Adrenal gland (tissue), 5 donors: ENCODE measurements around the gene ST8SIA6.

Experiments
- POLR2A ChIP-seq, 2 donors: fragments of 450-650 bp; IDR thresholded peaks; one replicate each; pipeline ENCODE4 v1.6.1; 2017; ENCODE audit warnings: antibody characterized with exemption in 2 of 2, mild to moderate bottlenecking in 2 of 2, moderate library complexity in 1 of 2
- TF ChIP-seq, protein P1 (sequence below), 6 experiments: fragments of 450-650 bp in 4 of 6; fragments of 200-600 bp in 2 of 6; sonication (generic) in 1 of 6; IDR thresholded peaks; 1 replicate in 5 of 6; 2 replicates in 1 of 6; pipeline versions ENCODE4 v1.5.1 to v1.8.0; 2016 to 2021; ENCODE audit warnings: antibody characterized with exemption in 6 of 6, mild to moderate bottlenecking in 2 of 6, moderate library complexity in 1 of 6
- donor health status: DM: no; HTN: no; CAD: no.

DNA sequence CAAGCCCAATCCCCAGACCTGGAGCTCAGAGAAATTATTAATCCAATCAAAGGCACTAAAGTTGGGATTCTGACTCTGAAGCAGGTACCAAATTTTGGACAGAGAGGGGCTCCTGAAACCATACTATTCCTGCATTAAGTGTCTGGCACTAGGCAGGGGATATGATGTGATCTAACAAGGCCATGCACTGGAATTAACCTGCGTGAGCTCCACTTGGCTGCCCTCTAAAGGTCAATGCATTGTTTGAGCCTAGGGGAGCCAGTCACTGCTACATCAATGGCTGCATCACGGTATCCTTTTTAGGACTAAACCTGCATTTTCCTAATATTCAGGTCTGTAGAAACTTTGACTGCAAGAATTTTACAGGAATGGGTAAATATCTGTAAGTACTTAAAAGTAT, 42.1 kb downstream of the ST8SIA6 start:
- no peak for TF ChIP-seq POLR2A (IDR thresholded peaks at IDR 0.05)
- TF ChIP-seq, protein P1, sequence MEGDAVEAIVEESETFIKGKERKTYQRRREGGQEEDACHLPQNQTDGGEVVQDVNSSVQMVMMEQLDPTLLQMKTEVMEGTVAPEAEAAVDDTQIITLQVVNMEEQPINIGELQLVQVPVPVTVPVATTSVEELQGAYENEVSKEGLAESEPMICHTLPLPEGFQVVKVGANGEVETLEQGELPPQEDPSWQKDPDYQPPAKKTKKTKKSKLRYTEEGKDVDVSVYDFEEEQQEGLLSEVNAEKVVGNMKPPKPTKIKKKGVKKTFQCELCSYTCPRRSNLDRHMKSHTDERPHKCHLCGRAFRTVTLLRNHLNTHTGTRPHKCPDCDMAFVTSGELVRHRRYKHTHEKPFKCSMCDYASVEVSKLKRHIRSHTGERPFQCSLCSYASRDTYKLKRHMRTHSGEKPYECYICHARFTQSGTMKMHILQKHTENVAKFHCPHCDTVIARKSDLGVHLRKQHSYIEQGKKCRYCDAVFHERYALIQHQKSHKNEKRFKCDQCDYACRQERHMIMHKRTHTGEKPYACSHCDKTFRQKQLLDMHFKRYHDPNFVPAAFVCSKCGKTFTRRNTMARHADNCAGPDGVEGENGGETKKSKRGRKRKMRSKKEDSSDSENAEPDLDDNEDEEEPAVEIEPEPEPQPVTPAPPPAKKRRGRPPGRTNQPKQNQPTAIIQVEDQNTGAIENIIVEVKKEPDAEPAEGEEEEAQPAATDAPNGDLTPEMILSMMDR (IDR thresholded peaks at IDR 0.05), result no peak
